Panc1 (cell line): ENCODE results near the gene PLIN5. TPM values are rescaled to one million over a fixed set of nuclear protein-coding genes. Genes with fewer than 3 reads are reported as not detected.

ENCODE experiments used
- ATAC-seq: fragments of 200-7000 bp; cut with Tn5 transposase; 2 replicates; pipeline ENCODE4 v1.9.1; 2020; ENCODE audit warnings: mild to moderate bottlenecking, moderate library complexity
- BruUV-seq: library from RNA; stranded (reverse); fragments of 400-500 nt; replicated peaks from 2 replicates; lab custom pipeline; 2021; lab: Mats Ljungman, UMichigan
- CTCF ChIA-PET: fragments of 300-600 bp; sonication (Branson Sonifier 250); formaldehyde crosslinking; loops from one replicate; lab custom pipeline; 2022; ENCODE audit warnings: antibody characterized with exemption; lab: Charles Lee
- POLR2A ChIA-PET: fragments of 300-600 bp; sonication (Branson Sonifier 250); formaldehyde crosslinking; loops from one replicate; lab custom pipeline; 2022; ENCODE audit warnings: antibody characterized with exemption; lab: Charles Lee
- DNase-seq: peaks from one replicate; pipeline ENCODE4 v3.0.0-alpha.2; 2010; ENCODE audit warnings: low read depth, low spot score
- H3K27ac ChIP-seq: 2 replicates; pipeline ENCODE4 v1.5.1; 2011; ENCODE audit warnings: mild to moderate bottlenecking, low read length, inconsistent platforms
- H3K27me3 ChIP-seq: fragments of 200-500 bp; sonication (Bioruptor generic); 2 replicates; pipeline ENCODE4 v1.6.0; 2014; ENCODE audit warnings: low read length, inconsistent platforms; ENCODE audit not compliant: control insufficient read depth, insufficient read depth
- H3K36me3 ChIP-seq: fragments of 200-500 bp; sonication (Bioruptor generic); 2 replicates; pipeline ENCODE4 v1.5.1; 2014; ENCODE audit warnings: inconsistent platforms, mild to moderate bottlenecking, low read length, moderate library complexity; ENCODE audit not compliant: control insufficient read depth, insufficient read depth
- H3K4me1 ChIP-seq: 2 replicates; pipeline ENCODE4 v1.5.1; 2011; ENCODE audit warnings: inconsistent platforms, mild to moderate bottlenecking, low read length, moderate library complexity; ENCODE audit not compliant: control insufficient read depth, insufficient read depth
- H3K4me3 ChIP-seq, 2 experiments: 2 replicates each; pipeline ENCODE4 v1.5.1; 2011 to 2012; ENCODE audit warnings: low read depth in 2 of 2, low read length in 2 of 2, mild to moderate bottlenecking in 2 of 2, inconsistent platforms in 1 of 2, moderate library complexity in 1 of 2
- H3K9me3 ChIP-seq: fragments of 200-500 bp; sonication (Bioruptor generic); 2 replicates; pipeline ENCODE4 v1.5.1; 2014; ENCODE audit warnings: low read depth, mild to moderate bottlenecking, inconsistent platforms, low read length, moderate library complexity; ENCODE audit not compliant: control insufficient read depth, insufficient read depth
- POLR2AphosphoS5 ChIP-seq: IDR thresholded peaks from 2 replicates; pipeline ENCODE4 v1.6.1; 2012; ENCODE audit warnings: mild to moderate bottlenecking, low read depth, low read length, moderate library complexity
- SIN3A ChIP-seq: IDR thresholded peaks from 2 replicates; pipeline ENCODE4 v1.6.1; 2012; ENCODE audit warnings: low read depth, mild to moderate bottlenecking, low read length, moderate library complexity, borderline replicate concordance; ENCODE audit not compliant: insufficient read depth
- TCF7L2 ChIP-seq: IDR thresholded peaks from 2 replicates; pipeline ENCODE4 v1.6.1; 2011; ENCODE audit warnings: mild to moderate bottlenecking, low read depth, low read length, inconsistent platforms
- in situ Hi-C: cut with HindIII; loops from 2 replicates; pipeline ENCODE4 v1.10.0; 2016; ENCODE audit warnings: low sequenced_read_pairs, low pct_unique_long_range_greater_than_20kb
- intact Hi-C: fragments of 100-400 bp; cut with micrococcal nuclease; formaldehyde crosslinking; loops from one replicate; pipeline ENCODE4 v1.10.0; 2022; ENCODE audit not compliant: unreplicated experiment
- total RNA-seq: library from RNA; stranded (reverse); gene quantifications from one replicate; pipeline ENCODE4 v1.2.1, GENCODE V29; 2021; ENCODE audit not compliant: unreplicated experiment
- TF ChIP-seq, protein P1 (sequence below): fragments of 450-650 bp; IDR thresholded peaks from 2 replicates; pipeline ENCODE4 v1.5.1; 2017; ENCODE audit warnings: mild to moderate bottlenecking
- TF ChIP-seq, protein P2 (sequence below), 2 experiments: IDR thresholded peaks; 2 replicates each; pipeline ENCODE4 v1.6.1; 2011 to 2012; ENCODE audit warnings: low read depth in 2 of 2, control low read depth in 1 of 2, low read length in 1 of 2, mild to moderate bottlenecking in 1 of 2, moderate library complexity in 1 of 2; ENCODE audit not compliant: insufficient read depth in 1 of 2

Gene PLIN5
- total RNA-seq, 1 experiment from 2014 or later: 0.64 TPM

DNA sequence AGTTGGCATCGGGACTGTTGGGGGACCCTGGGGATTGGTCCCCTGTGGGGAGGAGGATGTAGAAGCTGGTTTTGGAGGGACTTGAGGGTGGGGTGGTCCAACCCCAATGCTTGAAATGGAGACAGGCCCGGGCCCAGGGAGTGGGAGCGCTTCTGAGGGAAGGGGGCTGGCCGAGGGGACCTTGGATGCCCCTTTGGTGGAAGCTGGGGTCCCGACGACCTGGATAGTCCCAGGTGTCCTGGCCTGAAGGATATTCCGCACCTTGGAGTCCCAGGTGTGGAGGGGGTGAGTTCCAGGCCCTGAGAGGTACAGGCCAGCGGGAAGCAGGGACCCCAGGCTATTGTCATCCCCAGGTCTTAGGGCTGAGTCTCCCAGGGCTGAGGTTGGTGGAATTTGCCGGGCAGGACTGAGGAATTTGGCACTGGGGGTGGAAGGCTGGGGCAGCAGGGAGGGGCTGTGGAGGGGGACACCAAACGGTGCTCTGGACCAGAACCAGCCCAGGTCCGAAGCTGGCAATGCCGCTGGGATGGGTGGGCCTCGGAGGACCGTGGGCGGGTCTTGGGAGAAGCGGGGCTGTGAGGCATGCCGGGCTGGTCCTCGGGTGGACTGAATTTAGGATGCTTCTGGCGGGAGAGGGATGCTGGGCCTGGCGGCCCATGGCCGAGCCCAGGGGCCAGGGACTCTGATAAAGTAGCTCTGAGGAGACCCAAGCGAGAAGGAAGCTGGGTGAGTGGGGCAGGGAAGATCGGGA lies 61.1 kb downstream of the PLIN5 start:
- intact Hi-C loops (no loop called here), in situ Hi-C loops (no loop called here)
- Histone ChIP-seq H3K36me3 (peaks cover 4% of the 10 kb centered on the region; the same call in 1 of the 2 replicates), H3K27ac (peak overlapping the region; percentile 34; the same call in 1 of the 2 replicates), H3K27me3 (no peaks in the 10 kb centered on the region), H3K4me1 (no peaks in the 10 kb centered on the region; the same call in 1 of the 2 replicates), H3K9me3 (no peaks in the 10 kb centered on the region), H3K4me3 (peak overlapping the region; percentile 25 to 66)
- POLR2A ChIA-PET: no interaction called here
- CTCF ChIA-PET: no interaction called here
- TF ChIP-seq TCF7L2: no peak
- no peak for TF ChIP-seq POLR2AphosphoS5
- TF ChIP-seq SIN3A: no peak
- TF ChIP-seq, protein P1, sequence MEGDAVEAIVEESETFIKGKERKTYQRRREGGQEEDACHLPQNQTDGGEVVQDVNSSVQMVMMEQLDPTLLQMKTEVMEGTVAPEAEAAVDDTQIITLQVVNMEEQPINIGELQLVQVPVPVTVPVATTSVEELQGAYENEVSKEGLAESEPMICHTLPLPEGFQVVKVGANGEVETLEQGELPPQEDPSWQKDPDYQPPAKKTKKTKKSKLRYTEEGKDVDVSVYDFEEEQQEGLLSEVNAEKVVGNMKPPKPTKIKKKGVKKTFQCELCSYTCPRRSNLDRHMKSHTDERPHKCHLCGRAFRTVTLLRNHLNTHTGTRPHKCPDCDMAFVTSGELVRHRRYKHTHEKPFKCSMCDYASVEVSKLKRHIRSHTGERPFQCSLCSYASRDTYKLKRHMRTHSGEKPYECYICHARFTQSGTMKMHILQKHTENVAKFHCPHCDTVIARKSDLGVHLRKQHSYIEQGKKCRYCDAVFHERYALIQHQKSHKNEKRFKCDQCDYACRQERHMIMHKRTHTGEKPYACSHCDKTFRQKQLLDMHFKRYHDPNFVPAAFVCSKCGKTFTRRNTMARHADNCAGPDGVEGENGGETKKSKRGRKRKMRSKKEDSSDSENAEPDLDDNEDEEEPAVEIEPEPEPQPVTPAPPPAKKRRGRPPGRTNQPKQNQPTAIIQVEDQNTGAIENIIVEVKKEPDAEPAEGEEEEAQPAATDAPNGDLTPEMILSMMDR: no peak
- TF ChIP-seq, protein P2, sequence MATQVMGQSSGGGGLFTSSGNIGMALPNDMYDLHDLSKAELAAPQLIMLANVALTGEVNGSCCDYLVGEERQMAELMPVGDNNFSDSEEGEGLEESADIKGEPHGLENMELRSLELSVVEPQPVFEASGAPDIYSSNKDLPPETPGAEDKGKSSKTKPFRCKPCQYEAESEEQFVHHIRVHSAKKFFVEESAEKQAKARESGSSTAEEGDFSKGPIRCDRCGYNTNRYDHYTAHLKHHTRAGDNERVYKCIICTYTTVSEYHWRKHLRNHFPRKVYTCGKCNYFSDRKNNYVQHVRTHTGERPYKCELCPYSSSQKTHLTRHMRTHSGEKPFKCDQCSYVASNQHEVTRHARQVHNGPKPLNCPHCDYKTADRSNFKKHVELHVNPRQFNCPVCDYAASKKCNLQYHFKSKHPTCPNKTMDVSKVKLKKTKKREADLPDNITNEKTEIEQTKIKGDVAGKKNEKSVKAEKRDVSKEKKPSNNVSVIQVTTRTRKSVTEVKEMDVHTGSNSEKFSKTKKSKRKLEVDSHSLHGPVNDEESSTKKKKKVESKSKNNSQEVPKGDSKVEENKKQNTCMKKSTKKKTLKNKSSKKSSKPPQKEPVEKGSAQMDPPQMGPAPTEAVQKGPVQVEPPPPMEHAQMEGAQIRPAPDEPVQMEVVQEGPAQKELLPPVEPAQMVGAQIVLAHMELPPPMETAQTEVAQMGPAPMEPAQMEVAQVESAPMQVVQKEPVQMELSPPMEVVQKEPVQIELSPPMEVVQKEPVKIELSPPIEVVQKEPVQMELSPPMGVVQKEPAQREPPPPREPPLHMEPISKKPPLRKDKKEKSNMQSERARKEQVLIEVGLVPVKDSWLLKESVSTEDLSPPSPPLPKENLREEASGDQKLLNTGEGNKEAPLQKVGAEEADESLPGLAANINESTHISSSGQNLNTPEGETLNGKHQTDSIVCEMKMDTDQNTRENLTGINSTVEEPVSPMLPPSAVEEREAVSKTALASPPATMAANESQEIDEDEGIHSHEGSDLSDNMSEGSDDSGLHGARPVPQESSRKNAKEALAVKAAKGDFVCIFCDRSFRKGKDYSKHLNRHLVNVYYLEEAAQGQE (IDR thresholded peaks at IDR 0.05; ENCODE audit: insufficient read depth in 1 of 2, low read depth in 2 of 2, low read length in 1 of 2): no peak
- BruUV-seq: no TSS peak
- ATAC-seq: no peak
- DNase-seq: no peak

DNA sequence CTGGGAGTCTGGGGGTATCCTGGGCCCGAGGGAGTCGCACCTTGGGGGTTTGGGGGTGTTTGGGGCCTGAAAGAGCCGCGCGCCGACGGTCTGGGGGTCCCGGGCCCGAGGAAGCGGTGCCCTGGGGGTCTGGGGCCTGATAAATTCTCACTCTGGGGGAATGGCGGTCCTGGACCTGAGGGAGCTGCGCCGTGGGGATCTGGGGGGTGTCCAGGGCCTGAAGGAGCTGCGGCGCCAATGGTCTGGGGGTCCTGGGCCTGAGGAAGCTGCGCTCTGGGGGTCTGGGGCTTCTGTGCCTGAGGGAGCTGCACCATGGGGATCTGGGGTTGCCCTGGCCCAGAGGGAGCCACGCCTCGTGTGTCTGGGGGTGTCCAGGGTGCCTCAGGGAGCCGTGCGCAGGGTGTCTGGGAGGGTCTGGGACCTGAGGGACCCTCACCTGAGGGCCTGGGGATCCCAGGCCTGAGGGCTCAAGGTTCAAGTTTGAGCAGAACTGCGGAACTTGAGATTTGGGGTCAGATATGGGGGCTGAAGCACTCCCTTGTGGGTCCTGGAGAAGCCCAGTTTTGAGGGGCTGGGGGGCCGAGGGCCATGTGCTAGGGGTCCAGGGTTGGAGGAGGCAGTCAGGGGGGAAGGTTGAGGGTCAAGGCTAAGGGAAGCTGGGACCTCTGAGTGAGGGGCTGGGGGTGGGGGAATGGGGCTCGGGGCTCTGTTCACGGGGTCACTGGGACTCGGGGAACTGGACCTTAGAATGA lies 61.8 kb downstream of the PLIN5 start:
- ChIA-PET CTCF (no interaction called here), POLR2A (no interaction called here)
- no TSS peak for BruUV-seq
- TF ChIP-seq SIN3A (no peak), TCF7L2 (no peak), POLR2AphosphoS5 (no peak)
- TF ChIP-seq, protein P2 (IDR thresholded peaks at IDR 0.05; ENCODE audit: insufficient read depth in 1 of 2, low read depth in 2 of 2, low read length in 1 of 2): no peak
- TF ChIP-seq, protein P1: no peak
- Histone ChIP-seq H3K4me3 (peak overlapping the region; percentile 66 to 83), H3K4me1 (no peaks in the 10 kb centered on the region; the same call in 1 of the 2 replicates), H3K9me3 (no peaks in the 10 kb centered on the region), H3K27ac (peak overlapping the region; percentile 73), H3K27me3 (no peaks in the 10 kb centered on the region), H3K36me3 (peaks cover 4% of the 10 kb centered on the region; the same call in 1 of the 2 replicates)
- intact Hi-C loops (no loop called here), in situ Hi-C loops (no loop called here)
- DNase-seq (no peak), ATAC-seq (no peak)
